HG02943 (cell line): ENCODE data around the gene OTOR.

ENCODE experiments used
- ATAC-seq: cut with Tn5 transposase; IDR thresholded peaks from one replicate; pipeline ENCODE4 v1.9.1; 2021; ENCODE audit warnings: mild to moderate bottlenecking, low read depth, moderate library complexity; ENCODE audit not compliant: unreplicated experiment

Gene OTOR

DNA sequence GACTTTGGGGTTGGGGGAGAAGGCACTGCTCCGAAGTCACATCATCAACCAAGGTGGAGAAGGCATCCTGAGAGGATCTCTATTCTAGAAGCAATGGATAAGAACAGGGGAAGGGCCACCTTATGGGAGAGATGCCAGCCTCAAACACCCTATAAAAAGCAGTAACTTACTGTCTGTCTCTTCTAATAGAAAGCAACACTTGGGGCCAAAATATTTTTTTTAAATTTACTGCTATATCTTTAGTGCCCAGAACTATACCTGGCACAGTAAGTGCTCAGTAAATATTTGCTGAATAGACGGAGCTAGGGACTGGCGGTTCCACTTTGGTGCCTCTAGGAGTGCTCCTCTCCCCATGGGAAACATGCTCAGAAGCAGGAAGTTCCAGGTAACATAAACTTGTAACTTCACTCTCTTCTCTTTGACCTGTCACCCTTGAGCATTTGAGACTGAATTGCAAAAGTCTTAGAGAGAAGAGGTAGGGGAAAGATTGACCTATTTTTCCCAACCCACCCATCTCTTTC lies 807 bp upstream of the OTOR start:
- no peak for ATAC-seq

DNA sequence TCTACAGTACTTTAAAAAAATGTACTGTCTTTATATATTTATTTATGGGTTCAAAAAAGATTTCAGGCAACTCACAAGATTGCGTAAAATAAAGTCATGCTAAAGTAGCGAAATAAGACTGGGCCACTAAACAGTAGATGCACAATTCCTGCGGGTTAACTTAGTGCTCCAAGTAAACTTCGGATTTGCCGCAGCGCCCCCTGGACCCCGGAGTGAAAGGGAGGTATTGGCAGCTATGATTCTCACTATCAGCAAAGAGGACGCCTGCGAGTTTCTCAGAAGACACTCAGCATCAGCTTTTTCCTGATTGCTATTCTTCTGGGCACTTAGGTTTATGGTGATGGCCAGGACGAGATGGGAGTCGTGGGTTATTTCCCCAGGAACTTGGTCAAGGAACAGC lies 1.4 kb downstream of the OTOR start:
- no peak for ATAC-seq

DNA sequence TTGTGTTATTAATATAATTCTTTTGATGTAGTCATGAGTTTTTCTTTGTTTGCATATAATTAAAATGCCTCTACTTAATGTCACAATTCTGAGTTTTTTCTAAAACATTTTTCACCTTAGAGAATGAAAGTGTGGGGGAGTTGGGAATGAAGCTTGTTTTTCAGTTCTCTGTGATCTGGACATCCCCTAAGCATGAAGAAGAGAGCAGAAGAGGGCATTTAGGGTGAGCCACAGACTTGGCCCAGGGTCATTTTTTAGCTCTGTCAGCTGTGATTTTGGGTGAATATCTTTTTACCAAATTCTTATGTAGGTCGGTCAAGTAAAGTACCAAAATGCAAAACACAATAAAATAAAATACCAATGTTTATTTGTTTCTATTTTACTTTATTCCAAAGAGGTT lies 3.9 kb downstream of the OTOR start:
- ATAC-seq, result no peak

DNA sequence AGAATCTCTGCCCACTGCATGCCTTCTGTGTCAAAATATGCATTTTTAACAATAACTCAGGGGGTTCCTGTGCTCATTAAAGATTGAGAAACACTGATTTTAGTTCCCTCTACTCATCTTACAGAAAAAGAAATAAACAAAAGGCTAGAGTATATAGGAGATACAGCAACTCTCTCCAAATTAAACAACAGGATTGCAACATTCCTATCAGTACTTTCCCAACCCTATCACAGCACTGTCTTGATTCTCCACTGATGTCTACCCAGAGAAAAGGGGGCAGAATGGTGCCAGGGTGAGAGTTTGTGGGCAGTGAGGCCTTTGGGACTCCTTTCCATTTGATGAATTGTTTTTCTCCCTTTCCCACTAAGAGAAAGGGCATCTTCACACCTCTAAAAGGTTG lies 4.7 kb downstream of the OTOR start:
- ATAC-seq, result no peak

DNA sequence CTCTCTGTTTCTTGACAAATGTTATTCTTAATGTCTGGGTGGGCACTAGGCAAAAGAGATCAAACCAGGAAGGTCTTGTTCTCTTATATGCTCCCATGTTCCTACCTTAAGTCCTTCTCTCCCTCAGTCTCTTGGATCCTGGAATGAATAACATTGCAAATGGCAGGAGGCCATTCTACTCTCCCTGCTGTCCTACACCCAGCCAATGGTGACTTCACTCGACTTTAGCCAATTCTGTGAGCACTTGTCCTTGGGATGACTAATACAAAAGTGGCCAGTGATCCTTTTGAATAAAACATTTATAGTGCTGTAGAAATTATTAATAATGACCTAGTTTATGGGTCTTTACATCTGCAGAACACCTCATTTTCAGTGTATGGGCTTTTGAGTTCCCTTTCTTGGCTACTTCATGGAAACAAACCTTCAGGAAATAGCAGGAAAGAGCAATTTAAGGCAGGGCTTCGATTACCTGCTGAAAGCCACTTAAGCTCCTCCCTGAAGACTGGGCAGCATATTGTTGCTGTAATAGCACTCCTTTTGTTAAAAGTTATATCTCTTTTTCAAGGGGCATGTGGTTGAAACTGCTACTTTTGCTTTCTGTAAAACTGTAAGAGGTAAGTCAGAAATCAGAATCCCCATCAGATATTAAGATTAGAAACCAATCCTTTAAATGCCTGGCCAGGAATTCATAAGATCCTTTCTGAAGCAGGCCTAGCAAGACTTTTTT lies 10.5 kb downstream of the OTOR start:
- ATAC-seq, result no peak

DNA sequence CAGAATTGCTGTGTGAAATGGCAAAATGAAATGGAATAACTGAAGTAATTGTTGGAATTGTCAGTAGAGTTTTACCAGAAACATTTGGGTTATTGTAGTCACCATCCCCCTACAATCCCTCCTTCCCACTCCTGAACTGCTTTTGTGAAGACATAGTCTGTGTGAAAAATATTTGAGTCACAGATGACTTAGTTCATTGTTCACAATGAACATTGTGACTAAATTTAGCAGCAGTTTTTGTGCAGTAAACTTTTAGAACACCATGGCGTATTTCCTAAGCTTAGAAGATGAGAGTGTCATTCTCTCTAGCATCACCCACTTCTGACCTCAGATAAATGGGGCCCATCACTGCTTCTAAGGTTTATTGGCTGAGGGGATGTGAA lies 11.0 kb downstream of the OTOR start:
- no peak for ATAC-seq

DNA sequence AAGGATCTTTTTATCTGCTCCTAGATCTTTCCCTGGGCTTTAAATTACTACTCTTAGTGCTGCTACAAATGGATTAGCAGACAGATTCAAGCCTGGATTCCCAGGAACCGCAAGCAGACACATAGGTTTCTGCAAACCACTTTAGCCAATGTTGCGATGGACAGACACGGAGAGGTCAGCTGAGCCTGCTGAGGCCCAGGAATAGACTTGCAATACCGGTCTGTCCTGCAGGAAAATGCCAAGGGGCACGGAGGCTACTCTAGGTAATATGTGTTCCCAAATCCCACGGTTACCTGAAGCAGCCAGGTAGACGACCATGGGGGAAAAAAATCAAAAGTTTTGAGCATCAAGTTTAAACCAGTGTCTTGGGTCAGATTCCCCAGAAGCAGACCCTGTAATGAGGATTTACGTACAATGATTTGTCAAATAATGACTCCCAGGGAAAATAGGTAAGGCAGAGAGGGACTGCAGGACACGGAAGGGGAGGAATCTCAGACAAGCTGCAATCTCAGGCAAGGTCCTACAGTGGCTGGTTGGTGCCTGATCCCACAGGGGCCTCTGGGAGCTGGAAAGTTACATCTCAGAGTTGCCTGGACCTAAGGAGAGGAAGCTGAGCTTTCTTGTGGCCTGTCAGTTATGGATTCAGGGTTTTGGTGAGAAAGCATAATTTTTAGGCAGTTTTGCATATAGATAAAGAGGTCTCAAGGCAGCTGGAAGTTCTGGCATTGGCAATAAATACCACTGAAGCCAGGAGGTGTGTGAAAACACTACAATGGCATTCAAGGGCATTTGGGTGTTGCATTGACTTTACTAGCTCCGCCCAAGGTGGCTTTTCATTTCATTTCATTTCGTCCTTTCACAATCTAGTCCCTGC lies 12.5 kb downstream of the OTOR start:
- no peak for ATAC-seq

DNA sequence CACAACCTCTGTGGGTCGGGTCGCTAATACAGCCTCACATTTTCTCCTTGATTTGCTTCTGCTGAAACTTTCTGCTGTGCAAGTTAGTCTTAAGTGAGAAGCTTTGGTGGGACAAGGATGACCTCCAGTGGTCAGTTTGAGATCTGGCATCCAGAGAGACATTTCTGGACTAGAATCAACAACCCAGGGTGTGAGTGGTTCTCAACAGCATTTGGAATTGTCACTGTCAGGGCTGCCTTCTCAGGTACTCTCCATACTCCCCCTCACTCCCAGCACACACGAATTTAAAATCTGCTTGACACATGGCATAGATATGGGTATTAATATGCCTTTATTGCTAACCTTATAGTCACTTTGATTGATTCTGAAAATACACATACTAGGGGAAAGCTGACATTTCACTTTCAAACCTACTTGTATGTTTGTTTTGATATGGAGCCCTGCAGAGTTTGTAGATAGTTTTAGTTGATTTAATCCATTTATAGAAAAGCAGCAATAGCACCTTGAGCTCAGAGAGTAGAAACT lies 13.2 kb downstream of the OTOR start:
- no peak for ATAC-seq

DNA sequence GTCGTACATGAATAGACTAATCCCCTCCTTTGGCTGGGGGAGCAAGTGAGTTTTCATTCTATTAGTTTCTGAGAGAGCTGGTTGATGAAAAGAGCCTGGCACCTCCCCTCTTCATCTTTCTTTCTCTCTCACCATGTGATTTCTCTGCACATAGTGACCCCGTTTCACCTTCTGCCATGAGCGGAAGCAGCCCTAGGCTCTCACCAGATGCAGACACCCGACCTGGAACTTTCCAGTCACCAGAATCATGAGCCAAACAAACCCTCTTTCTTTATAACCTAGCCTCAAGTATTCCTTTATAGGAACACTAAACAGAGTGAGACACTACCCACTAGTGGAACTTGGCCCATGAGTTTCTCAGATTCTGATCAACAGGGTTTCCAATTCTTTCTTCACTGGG lies 16.4 kb downstream of the OTOR start:
- ATAC-seq, result no peak

DNA sequence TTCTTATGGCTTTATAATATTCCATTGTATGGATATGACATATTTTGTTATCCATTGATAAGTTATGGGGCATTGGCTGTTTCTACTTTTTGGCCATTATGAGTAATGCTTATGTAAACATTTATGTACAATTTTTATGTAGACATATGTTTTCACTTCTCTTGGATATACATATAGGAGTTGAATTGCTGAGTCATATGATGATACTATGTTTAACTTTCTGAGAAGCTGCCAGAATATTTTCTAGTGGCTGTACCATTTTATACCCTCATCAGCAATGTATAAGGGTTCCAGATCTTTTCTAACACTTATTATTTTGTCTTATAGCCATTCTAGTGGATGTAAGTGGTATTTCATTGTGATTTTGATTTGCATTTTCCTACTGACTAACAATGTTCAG lies 23.1 kb downstream of the OTOR start:
- ATAC-seq, result no peak

DNA sequence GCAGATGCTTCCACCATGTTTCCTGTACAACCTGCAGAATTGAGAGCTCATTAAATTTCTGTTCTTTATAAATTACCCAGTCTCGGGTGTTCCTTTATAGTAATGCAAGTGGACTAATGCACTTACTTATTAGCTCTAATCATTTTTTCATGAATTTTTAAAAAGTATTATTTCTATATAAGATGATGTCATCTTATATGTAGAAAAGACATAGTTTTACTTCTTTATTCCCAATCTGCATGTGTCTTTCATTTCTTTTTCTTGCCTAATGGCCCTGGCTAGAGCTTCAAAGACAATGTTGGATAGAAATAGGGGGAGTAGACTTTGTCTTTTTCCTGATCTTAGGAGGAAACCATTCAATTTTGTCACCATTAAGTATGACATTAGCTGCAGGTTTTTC lies 27.8 kb downstream of the OTOR start:
- ATAC-seq, result no peak

DNA sequence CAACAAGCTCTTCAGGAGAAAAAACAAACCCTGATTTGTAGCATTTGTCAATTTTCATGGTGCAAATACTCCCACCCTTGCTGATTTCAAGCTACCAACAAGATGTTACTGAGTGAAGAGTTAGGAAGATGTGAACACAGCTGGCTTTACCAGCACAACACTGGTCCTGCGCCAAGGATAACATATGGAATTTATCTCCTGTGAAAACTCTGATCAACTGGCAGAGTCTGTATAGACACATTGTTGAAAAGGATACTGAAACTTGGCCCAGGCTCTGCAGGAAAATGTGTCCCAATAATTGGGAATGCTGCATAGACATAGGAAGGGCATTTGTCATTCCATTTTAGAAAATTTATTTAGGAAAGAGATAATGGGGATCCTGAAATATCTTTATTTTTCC lies 29.0 kb downstream of the OTOR start:
- no peak for ATAC-seq

DNA sequence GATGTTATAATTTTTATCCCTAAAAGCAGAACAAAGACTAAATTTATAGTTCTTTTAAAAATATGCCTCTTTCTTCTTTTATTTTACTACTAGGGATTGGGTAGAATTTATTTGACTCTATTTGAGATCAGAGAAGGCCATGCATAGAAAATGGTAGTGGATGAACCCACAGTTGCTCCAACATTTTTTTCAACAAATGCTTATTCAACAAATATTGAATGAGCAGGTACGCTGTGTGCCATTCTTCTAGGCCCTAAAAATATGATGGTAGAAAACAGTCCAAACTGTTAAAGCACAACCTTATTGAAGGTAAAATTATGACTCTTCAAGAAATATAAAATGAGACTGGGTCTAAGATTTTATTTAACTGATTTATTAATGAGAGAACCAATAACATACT lies 30.0 kb downstream of the OTOR start:
- ATAC-seq, result no peak

DNA sequence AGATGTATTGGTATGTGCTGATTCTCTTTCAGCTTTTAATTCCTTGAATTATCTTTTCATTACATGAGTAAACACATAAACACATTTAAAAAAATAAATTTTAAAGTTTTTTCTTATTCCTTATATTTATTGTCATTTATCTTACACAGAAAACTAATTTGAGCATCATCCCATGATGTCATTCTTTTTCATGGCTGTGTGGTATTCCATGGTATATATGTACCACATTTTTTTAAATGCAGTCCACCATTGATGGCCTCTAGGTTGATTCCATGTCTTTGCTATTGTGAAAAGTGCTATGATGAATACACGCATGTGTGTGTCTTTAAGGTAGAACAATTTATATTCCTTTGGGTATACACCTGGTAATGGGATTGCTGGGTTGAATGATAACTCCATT lies 33.3 kb downstream of the OTOR start:
- ATAC-seq, result no peak

DNA sequence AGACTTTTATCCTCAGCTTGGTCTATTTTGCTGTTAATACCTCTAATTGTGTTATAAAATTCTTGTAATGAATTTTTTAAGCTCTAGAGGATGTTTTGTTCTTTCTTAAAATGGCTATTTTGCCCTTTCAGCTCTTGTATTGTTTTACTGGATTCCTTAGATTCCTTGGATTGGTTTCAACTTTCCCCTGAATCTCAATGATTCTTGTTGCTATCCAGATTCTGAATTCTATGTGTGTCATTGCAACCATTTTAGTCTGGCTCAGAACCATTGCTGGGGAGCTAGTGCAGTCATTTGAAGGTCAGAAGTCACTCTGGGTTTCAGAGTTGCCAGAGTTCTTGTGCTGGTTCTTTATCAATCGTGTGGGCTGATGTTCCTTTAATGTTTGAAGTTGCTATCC lies 37.1 kb downstream of the OTOR start:
- ATAC-seq, result no peak
